Measurements from ENCODE around the gene IFT88.

DNA sequence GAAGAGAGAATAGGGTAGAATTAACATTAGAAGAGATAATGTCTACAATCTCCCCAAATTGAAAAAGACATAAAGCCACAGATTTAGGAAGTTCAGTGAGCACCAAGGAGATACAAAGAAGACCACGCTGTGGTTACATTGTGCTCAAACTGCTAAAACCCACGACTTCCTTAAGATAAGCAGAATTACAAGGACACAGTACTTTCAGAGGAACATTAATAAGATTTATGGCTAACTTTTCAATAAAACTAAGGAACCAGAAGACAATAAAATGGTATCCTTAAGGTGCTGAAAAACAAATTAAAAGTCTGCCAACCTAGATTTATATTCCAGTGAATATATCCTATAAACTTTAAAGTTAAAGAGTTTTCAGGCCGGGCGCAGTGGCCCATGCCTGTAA, 129.1 kb downstream of the IFT88 start:
- TF ChIP-seq, protein P1, sequence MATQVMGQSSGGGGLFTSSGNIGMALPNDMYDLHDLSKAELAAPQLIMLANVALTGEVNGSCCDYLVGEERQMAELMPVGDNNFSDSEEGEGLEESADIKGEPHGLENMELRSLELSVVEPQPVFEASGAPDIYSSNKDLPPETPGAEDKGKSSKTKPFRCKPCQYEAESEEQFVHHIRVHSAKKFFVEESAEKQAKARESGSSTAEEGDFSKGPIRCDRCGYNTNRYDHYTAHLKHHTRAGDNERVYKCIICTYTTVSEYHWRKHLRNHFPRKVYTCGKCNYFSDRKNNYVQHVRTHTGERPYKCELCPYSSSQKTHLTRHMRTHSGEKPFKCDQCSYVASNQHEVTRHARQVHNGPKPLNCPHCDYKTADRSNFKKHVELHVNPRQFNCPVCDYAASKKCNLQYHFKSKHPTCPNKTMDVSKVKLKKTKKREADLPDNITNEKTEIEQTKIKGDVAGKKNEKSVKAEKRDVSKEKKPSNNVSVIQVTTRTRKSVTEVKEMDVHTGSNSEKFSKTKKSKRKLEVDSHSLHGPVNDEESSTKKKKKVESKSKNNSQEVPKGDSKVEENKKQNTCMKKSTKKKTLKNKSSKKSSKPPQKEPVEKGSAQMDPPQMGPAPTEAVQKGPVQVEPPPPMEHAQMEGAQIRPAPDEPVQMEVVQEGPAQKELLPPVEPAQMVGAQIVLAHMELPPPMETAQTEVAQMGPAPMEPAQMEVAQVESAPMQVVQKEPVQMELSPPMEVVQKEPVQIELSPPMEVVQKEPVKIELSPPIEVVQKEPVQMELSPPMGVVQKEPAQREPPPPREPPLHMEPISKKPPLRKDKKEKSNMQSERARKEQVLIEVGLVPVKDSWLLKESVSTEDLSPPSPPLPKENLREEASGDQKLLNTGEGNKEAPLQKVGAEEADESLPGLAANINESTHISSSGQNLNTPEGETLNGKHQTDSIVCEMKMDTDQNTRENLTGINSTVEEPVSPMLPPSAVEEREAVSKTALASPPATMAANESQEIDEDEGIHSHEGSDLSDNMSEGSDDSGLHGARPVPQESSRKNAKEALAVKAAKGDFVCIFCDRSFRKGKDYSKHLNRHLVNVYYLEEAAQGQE (IDR thresholded peaks at IDR 0.05; ENCODE audit: insufficient read depth in 1 of 2, low read depth in 2 of 2, low read length in 1 of 2): no peak
- TF ChIP-seq SIN3A (IDR thresholded peaks at IDR 0.05; ENCODE audit: borderline replicate concordance, insufficient read depth, low read depth, low read length): no peak
- TF ChIP-seq, protein P2, sequence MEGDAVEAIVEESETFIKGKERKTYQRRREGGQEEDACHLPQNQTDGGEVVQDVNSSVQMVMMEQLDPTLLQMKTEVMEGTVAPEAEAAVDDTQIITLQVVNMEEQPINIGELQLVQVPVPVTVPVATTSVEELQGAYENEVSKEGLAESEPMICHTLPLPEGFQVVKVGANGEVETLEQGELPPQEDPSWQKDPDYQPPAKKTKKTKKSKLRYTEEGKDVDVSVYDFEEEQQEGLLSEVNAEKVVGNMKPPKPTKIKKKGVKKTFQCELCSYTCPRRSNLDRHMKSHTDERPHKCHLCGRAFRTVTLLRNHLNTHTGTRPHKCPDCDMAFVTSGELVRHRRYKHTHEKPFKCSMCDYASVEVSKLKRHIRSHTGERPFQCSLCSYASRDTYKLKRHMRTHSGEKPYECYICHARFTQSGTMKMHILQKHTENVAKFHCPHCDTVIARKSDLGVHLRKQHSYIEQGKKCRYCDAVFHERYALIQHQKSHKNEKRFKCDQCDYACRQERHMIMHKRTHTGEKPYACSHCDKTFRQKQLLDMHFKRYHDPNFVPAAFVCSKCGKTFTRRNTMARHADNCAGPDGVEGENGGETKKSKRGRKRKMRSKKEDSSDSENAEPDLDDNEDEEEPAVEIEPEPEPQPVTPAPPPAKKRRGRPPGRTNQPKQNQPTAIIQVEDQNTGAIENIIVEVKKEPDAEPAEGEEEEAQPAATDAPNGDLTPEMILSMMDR (IDR thresholded peaks at IDR 0.05): no peak

Data from Panc1 (cell line).